ENCODE measurements around the gene TNRC6C.

Gene TNRC6C

DNA sequence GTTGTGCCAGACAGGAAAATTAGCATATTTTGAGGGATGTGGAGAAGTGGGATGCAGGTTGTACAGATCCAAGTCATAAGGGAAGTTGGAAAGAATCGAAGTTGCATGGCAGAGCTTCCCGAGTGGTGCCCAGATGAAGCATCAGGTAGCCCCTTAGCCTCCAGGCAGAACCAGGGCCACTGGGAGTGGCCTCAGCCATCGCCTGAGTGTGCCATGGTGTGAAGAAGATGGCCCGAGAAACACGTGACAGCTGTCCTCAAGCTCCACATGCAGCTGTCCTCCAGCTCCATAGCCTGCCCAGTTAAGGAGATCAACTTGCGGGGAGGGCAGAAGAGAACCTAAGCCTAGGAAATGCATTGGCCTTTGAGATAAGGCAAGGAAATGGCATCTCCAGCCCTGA lies 136.5 kb downstream of the TNRC6C start:
- no peak for DNase-seq (ENCODE audit: low read depth, low spot score)
- no peak overlapping the region for H3K4me3 ChIP-seq (ENCODE audit: low read length)

GRCh38 chr17:78096093-78096492 lies 137.6 kb downstream of the TNRC6C start:
- no peak for DNase-seq (ENCODE audit: low read depth, low spot score)
- H3K4me3 ChIP-seq (ENCODE audit: low read length), result no peak overlapping the region

GRCh38 chr17:78101112-78101511 lies 142.6 kb downstream of the TNRC6C start:
- DNase-seq (ENCODE audit: low read depth, low spot score), result no peak

GRCh38 chr17:78101542-78101941 lies 143.0 kb downstream of the TNRC6C start:
- DNase-seq (ENCODE audit: low read depth, low spot score), result no peak
- H3K4me3 ChIP-seq (ENCODE audit: low read length), result no peak overlapping the region

More at GRCh38 chr17:78101112-78101511, 142.6 kb downstream of the TNRC6C start:
- H3K4me3 ChIP-seq (ENCODE audit: low read length), result no peak overlapping the region

- DNase-seq (ENCODE audit: low read depth, low spot score), result no peak
- no peak overlapping the region for H3K4me3 ChIP-seq (ENCODE audit: low read length)
These were observed 144.8 kb downstream of the TNRC6C start for GRCh38 chr17:78103311-78103710.

DNA sequence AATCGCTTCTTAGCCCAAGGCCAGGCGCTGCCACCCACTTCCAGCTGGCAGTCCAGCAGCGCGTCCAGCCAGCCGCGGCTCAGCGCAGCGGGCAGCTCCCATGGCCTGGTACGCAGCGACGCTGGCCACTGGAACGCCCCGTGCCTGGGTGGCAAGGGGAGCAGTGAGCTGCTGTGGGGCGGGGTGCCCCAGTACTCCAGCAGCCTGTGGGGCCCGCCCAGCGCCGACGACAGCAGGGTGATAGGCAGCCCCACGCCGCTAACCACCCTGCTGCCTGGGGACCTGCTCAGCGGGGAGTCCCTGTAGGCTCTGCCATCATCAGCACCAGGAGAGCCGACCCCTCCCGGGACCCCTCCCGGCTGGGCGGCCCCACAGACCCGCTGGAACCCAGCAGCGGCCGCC lies 146.0 kb downstream of the TNRC6C start:
- DNase-seq (ENCODE audit: low read depth, low spot score), result no peak
- H3K4me3 ChIP-seq (ENCODE audit: low read length), result no peak overlapping the region

DNA sequence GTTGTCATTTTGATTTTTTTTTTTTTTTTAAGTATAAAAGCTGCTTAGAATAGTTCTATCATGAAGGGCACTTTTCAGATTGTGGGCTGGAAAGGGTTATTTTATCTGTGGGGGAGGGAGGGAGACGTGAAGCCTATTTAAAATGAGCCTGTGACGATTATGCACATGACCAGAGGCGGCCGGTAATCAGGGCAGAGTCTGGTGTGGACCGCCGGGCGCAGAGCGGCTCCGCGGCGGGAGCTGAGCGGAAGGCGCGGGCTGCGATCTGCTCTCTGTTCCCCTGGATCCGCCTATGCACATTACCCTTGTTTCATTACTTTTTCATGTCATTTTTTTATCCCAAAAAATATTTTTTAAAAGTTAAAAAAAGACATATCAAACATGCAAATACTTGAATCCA lies 146.6 kb downstream of the TNRC6C start:
- no peak overlapping the region for H3K4me3 ChIP-seq (ENCODE audit: low read length)
- no peak for DNase-seq (ENCODE audit: low read depth, low spot score)

GRCh38 chr17:78105551-78105950 lies 147.0 kb downstream of the TNRC6C start:
- no peak overlapping the region for H3K4me3 ChIP-seq (ENCODE audit: low read length)
- no peak for DNase-seq (ENCODE audit: low read depth, low spot score)

- DNase-seq (ENCODE audit: low read depth, low spot score), result no peak
These were observed 147.7 kb downstream of the TNRC6C start for GRCh38 chr17:78106211-78106610.

GRCh38 chr17:78107457-78107856 lies 149.0 kb downstream of the TNRC6C start:
- no peak for DNase-seq (ENCODE audit: low read depth, low spot score)
- H3K4me3 ChIP-seq (ENCODE audit: low read length), result no peak overlapping the region

More at GRCh38 chr17:78106211-78106610, 147.7 kb downstream of the TNRC6C start:
- no peak overlapping the region for H3K4me3 ChIP-seq (ENCODE audit: low read length)

DNA sequence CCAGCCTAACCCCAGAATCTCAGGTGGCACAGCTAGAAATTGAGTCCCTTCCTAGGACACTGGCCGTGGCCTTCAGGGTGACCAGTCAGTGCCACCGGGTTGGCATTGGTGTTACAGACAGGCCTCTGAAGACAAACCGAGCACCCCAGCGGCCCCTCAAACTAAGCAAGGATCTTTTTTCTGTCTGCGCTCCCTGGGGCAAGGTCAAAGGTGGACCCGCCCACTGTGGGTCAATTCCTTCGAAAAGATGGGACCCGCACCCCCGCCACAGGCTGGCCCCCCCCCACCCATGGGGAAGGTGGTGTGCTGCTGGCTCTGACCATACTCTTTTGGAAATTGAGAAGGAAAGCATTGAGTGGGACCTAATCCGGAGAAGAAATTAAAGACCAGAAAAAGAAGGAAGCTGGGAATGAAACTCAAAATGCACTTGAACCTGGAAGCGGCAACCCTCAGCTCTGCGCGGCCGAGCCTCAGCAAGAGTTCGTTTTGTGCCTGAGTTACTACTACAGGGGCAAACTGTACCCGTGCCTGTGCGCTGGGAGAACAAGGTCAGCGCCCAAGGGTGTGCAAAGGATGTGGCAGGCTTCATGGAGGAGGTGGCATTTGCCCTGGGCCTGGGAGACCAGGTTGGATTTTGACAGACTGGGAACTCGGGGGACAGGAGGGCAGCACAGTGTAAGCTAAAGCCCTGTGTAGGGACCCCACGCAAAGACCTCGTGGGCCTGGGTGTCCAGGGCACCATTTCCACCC lies 149.6 kb downstream of the TNRC6C start:
- DNase-seq (ENCODE audit: low read depth, low spot score), result no peak
- H3K4me3 ChIP-seq (ENCODE audit: low read length), result no peak overlapping the region

DNA sequence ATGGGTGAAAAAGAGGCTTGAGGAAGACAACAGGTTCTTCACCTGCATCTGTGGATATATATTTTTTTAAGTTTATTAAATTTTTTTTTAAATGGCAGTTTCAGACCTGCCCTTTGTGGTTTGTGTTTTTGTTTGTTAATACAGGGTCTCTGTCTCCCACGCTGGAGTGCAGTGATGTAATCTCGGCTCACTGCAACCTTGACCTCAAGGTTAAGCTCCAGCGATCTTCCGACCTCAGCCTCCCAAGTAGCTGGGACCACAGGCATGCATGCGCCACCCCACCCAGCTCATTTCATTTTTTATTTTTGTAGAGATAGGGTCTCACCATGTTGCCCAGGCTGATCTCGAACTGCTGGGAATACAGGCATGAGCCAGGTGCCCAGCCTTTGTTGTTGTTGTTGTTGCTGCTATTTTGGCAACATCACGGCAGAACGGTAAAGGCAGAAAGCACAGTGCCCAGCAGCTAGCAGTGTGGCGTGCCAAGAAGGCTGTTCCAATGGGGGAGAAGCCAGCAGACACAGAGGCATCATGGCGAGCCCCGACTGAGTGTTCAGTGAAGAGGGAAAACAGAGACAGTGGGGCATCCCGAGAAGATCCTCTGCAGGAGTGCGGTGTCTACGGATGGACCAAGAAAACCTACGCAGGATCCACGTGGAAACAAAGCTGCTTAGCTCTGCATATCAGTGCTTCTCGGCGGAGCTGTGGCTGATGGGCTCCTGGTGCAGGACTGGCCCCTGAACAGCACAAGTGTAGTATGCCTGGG lies 150.4 kb downstream of the TNRC6C start:
- H3K4me3 ChIP-seq (ENCODE audit: low read length), result no peak overlapping the region
- DNase-seq (ENCODE audit: low read depth, low spot score), result no peak

DNA sequence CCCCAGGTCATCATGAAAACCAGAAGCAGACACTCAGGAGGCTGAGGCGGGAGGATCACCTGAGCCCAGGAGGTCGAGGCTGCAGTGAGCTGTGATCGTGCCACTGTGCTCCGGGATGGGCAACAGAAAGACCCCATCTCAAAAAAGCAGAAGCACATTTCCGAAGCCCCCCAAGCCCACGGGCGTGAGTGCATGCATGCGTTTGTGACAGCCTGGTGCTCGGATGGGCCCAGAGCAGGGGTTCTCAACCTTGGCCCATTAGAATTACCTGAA lies 150.9 kb downstream of the TNRC6C start:
- DNase-seq (ENCODE audit: low read depth, low spot score), result no peak
- no peak overlapping the region for H3K4me3 ChIP-seq (ENCODE audit: low read length)

DNA sequence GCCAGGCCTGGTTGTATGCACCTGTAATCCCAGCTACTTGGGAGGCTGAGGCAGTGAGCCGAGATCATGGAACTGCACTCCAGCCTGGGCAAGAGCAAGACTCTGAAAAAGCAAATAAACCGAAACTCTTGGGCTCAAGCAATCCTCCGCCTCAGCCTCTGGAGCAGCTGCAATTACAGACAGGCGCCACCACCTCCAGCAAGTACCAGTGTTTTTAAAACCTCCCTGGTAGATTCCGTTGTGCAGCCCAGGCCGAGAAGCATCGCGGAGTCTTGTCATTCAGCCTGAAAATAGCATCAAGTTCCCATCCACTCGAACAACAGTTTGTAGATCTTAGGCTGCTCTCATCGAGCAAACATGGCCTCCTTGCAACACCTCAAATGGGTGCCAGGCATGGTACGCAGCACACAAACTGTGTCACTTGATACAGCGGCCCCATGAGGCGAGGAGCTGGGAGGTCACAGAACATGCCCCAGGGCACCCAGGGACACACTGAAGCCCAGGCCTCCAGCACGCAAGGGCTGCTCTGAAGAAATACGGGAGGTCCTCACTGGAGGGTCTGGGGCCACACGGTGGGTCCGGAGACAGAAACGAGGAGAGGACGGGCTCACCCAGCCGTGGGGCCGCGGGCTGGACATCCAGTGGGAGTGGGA lies 152.0 kb downstream of the TNRC6C start:
- DNase-seq (ENCODE audit: low read depth, low spot score), result no peak
- no peak overlapping the region for H3K4me3 ChIP-seq (ENCODE audit: low read length)

- DNase-seq (ENCODE audit: low read depth, low spot score), result no peak
- no peak overlapping the region for H3K4me3 ChIP-seq (ENCODE audit: low read length)
These were observed 152.7 kb downstream of the TNRC6C start for GRCh38 chr17:78111016-78111726.

- no peak for DNase-seq (ENCODE audit: low read depth, low spot score)
- H3K4me3 ChIP-seq (ENCODE audit: low read length), result no peak overlapping the region
These were observed 153.4 kb downstream of the TNRC6C start for GRCh38 chr17:78111727-78112517.

DNA sequence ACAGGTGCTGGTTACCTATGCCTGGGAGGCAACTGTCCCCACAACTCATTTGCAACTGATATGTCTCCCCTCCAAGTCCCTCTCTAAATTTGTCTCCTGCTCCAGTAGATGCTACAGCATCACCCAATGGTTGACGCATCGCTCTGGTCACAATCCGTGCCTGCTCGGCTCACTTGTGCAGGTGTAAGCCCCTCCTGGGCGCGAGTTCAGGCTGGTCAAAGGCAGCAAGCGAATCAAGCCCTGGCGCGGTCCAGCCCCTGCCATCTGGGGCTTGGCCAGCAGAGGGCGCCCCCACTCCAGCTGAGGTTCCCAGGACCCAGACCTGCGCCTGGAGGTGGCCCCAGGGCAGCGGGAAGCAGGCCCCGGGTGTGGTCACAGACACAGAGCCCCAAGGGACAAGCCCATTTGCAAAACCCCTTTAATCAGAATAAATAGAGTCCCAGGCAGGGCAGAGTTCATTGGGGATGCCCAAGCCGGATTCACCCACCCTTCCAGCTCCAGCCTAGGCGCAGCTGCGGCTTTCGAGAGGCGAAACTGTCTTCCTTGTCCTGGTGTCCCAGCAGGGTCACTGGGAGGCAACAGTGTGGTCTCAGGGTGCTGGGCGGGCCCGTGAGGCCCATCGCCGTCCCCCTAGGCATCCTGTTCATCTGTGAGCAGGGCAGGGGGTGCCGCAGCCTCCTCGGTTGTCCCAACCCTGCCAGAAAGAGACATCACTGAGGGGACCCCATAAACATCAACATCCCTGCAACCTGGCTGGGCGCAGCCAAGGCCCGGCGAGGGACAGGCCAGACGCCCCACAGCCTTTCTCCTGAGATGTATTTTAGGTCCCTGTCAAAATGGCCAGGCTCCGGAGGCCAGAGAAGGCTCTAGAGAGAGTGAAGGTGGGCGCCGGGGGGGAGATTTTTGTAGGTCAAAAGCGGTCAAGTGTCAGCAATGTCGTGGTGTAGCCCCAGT lies 154.3 kb downstream of the TNRC6C start:
- DNase-seq (ENCODE audit: low read depth, low spot score), result no peak
- no peak overlapping the region for H3K4me3 ChIP-seq (ENCODE audit: low read length)
